Amniotic stem cell (primary cell): ENCODE results near the gene MYO18A.
"Not testable (repeated sequence)": the region's sequence is repeated elsewhere in the genome, so short reads cannot be mapped to it uniquely, and the experiment has no call there.

ENCODE experiments used
- DNase-seq: peaks from one replicate; lab custom pipeline; 2025; lab: John Stamatoyannopoulos, UW

The MYO18A gene

GRCh38 chr17:29194669-29195068 is 14.5 kb upstream of the MYO18A start:
- DNase-seq: no peak

DNA sequence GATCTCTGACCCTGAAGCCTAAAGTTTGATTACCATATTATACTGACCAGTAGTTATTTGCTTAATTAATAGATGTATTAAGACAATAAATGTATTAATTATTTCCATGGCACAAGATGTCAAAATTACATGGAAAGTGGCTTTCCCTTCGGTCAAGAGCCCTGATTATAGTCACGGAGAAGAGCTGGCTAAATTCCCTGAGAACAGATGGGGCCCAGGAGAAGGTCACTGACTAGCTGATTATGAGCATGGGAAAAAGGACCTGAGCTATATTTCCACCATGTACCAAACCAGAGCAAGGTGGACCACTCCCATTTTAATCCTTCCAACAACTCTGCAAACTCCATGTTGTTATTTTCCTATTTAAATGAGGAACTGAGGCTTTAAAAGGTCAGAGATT is 12.9 kb upstream of the MYO18A start:
- no peak for DNase-seq

GRCh38 chr17:29190592-29191207 is 10.5 kb upstream of the MYO18A start:
- no peak for DNase-seq

DNA sequence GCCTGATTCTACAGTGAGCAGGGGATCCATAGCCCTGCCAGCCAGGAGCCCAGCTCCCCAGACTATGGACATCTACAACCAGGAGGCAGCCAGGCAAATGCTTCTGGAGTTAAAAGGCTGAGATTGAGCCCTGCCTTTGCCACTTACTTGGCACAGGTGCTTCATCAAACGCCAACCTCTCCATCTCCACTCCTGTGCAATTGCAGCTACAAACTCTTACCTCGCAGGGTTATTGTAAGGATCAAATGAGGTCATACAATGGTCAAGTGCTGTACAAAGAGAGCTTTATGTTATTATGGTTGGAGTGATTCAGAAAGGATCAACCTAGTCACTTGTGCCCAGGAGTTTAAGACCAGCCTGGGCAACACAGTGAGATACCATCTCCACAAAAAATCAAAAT is 9.8 kb upstream of the MYO18A start:
- DNase-seq: no peak

GRCh38 chr17:29189355-29189754 is 9.2 kb upstream of the MYO18A start:
- no peak for DNase-seq

DNA sequence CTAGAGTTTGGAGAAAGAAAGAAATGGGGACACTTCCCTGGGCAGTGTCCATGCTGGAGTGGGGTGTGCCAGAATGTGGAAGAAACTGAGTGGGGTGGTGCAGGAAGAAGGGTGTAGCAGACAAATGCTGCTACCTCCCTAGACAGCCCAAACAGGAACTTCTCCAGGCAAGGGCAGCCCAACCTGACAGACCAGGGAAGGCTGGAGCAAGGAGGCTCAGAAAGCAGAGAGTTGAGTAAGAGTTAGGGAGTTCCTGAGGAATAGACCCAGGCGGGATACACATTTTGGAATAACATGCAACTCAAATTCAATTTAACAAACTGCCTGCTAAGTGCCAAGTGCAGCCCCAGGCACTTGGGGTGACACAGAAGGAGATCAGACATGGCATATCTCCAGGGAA is 1.0 kb upstream of the MYO18A start:
- DNase-seq: no peak

DNA sequence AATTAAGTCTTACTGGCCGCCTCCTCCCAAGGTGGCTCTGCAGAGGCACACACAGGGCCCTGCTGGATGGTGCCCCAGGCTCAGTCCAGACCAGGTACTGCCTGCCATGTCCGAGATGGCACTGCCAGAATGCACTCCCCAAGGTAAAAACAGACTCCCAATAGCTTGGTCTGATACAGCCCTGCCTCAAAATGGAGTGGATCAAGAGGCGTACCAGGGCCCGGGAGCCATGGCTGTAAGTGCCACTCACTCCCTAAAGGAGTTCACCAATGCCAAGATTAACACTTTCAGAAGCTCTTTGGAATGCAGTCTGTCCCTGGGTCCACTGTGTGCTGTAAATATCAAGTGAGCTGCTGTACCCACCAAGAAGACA is 576 bp upstream of the MYO18A start:
- DNase-seq: no peak

DNA sequence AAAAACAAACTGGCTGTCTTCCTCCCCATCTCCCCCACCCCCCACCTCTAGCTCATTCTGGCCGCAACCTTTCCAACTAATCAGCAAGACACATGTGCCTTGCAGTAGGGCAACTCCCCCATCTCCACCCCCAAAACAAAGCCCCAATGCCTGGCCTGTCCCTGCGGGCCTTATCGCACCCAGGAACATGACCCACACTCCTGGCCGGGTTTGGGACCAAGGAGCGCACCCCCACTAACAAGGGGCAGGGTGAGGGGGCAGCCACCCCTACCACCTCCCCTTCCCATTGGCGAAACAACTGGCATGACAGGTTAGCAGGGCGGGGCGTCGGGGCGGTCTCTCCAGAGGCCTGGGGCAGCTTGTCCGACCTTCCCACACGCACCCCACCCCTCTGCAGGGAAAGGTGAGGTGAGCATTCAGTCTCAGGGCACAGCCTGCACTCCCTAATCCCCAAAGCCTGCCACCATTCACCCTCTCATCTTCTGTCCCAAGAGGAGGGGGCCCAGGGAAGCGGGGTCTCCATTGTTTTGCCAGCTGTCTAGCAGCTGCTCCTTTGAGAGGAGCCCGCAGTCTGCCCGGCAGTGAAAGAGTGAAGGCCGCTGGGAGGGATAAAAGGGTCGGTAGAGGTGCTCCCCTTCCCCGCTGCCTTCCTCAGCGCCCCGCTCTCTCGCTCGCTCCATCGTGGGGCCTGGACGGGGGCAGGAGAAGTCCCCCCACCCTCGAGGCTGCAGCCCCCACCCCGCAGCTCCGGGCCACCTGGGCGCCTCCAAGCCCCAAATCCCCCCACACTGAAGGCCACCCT is 765 bp downstream of the MYO18A start:
- no peak for DNase-seq

GRCh38 chr17:29178750-29179231 is 1.4 kb downstream of the MYO18A start:
- DNase-seq: no peak

DNA sequence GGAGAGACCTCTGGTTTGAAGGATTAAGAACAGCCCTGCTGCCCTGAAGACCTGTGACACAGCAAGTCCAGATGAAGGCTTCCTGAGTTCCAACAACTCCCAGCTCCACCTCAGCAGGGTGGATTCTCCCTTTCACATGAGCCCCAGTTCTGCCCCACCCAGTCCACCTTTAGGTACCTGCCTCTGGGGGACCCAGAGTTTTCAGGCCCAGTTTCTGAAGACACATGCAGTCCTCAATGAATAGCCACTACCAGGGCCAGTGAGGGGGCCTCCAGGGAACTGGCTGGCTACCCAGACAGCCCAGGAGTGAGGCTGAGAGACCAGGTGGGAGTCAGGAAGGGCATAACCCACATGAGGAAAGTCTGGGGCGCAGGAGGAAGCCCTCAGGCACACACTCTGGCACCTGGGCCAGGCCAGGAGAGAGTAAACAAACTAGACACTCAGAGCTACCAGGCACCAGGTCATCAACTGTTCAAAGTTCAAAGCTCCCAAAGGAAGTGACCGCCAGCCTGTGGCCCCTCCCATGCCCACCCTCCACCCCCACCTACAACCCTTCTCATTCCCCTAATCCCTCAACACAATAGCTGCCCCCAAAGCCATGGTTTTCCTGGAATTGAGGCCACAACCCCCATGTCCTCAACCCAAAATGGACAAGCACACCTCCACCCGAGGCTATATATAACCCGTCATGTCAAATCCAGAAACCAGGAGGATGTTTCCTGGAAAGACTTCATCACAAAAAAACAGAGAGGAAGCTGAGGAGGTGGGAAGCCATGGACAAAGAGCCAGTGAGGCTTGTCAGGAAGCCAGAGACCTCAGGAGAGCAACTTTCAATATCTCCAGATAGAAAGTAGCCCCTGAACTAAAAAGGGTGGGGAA is 2.1 kb downstream of the MYO18A start:
- DNase-seq: no peak

GRCh38 chr17:29177541-29177870 is 2.7 kb downstream of the MYO18A start:
- no peak for DNase-seq

GRCh38 chr17:29176558-29177351 is 3.4 kb downstream of the MYO18A start:
- no peak for DNase-seq

- no peak for DNase-seq
These were observed 4.8 kb downstream of the MYO18A start for GRCh38 chr17:29175349-29175748.

DNA sequence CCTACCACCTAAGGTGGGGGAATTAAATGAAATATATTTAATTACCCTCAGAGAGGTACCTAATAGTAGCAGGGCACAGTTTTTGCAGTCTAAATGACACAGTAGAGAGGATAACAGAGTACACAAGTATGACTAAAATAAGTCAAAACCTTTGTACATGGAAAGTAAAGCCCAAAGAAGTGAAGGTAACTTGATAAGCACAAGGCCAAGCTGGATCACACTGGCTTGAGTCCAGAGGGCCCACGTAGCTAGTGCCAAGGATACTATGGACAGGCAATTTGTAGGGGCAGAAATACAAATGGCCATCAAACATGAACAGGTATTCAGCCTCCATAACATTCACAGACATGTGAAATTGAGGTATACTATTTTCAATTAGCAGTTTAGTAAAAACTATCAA is 7.6 kb downstream of the MYO18A start:
- no peak for DNase-seq

DNA sequence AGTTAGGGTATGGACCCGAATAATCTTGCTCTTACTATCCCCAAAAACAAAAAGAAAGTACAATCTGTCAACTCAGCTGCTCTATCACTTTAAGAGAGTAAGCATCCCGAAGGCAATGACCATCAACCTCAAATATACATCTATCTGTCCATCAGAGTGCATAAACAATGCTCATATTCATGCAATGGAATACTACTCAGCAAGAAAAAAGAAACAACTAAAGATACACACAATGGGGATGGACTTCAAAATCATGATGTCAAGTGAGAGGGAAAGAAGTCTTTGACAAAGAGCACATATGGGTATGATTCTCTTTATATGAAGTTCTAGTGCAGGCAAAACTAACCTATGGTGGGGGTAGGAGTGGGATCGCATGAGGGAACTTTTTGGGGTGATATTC is 9.5 kb downstream of the MYO18A start:
- no peak for DNase-seq

GRCh38 chr17:29169806-29170591 is 10.2 kb downstream of the MYO18A start:
- no peak for DNase-seq

DNA sequence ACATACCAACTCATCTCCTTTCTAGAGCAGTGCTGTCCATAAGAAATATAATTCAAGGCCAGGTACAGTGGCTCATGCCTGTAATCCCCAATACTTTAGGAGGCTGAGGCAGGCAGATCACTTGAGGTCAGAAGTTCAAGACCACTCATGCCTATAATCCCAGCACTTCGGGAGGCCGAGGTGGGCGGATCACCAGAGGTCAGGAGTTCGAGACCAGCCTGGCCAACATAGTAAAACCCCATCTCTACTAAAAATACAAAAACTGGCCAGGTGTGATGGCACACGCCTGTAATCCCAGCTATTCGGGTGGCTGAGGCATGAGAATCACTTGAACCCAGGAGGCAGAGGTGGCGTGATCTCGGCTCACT is 11.5 kb downstream of the MYO18A start:
- not testable (repeated sequence) for DNase-seq

GRCh38 chr17:29168079-29168758 is 12.0 kb downstream of the MYO18A start:
- DNase-seq: no peak

GRCh38 chr17:29167393-29168078 is 12.7 kb downstream of the MYO18A start:
- no peak for DNase-seq

- DNase-seq: no peak
These were observed 13.7 kb downstream of the MYO18A start for GRCh38 chr17:29166507-29166887.
